BJ (cell line): ENCODE measurements around the gene PRR36. TPM values are rescaled to one million over a fixed set of nuclear protein-coding genes. Genes with fewer than 3 reads are reported as not detected.
"Not testable (repeated sequence)": the region's sequence is repeated elsewhere in the genome, so short reads cannot be mapped to it uniquely, and the experiment has no call there.

Source experiments
- CTCF ChIA-PET: fragments of 350-600 bp; formaldehyde crosslinking; extraction: SDS; loops from one replicate; lab custom pipeline; 2021; ENCODE audit warnings: antibody characterized with exemption, inconsistent platforms; lab: Yijun Ruan, JAX
- POLR2A ChIA-PET: fragments of 300-600 bp; sonication (Branson Sonifier 250); formaldehyde crosslinking; extraction: SDS; loops from one replicate; lab custom pipeline; 2021; ENCODE audit warnings: antibody characterized with exemption; lab: Charles Lee
- DNase-seq: peaks from one replicate; pipeline ENCODE4 v3.0.0-alpha.2; 2011; ENCODE audit warnings: low read depth
- H3K27me3 ChIP-seq: 2 replicates; pipeline ENCODE4 v1.6.0; 2011; ENCODE audit warnings: low read length; ENCODE audit not compliant: control insufficient read depth, insufficient read depth
- H3K36me3 ChIP-seq: 2 replicates; pipeline ENCODE4 v1.5.1; 2011; ENCODE audit warnings: low read length; ENCODE audit not compliant: control insufficient read depth, insufficient read depth
- H3K4me3 ChIP-seq: 2 replicates; pipeline ENCODE4 v1.5.1; 2011; ENCODE audit warnings: low read depth, mild to moderate bottlenecking, control low read depth, low read length
- CTCF ChIP-seq: IDR thresholded peaks from 2 replicates; pipeline ENCODE4 v1.5.1; 2011; ENCODE audit warnings: low read depth, mild to moderate bottlenecking, control low read depth, inconsistent platforms, low read length, moderate library complexity; ENCODE audit not compliant: insufficient read depth
- polyA plus RNA-seq: library from polyadenylated mRNA; depleted of rRNA; stranded (reverse); fragments of >200 nt; gene quantifications from 2 replicates; pipeline ENCODE4 v1.2.3, GENCODE V29; 2011

Gene PRR36
- polyA plus RNA-seq, 1 experiment: not detected

GRCh38 chr19:7895565-7895964, 21.4 kb upstream of the PRR36 start:
- ChIA-PET CTCF (no interaction called here), POLR2A (no interaction called here)
- H3K4me3 ChIP-seq: no peak overlapping the region
- H3K27me3 ChIP-seq: no peaks in the 10 kb centered on the region
- peaks cover 4% of the 10 kb centered on the region for H3K36me3 ChIP-seq
- DNase-seq: no peak
- no peak for TF ChIP-seq CTCF

GRCh38 chr19:7894612-7895309, 20.6 kb upstream of the PRR36 start:
- POLR2A ChIA-PET: no interaction called here
- Histone ChIP-seq H3K4me3 (no peak overlapping the region), H3K27me3 (no peaks in the 10 kb centered on the region), H3K36me3 (no peaks in the 10 kb centered on the region; the same call in 1 of the 2 replicates)
- TF ChIP-seq CTCF: no peak
- CTCF ChIA-PET: interaction anchor here (1.1 to 1.8 kb wide), 2 partner anchors 9 to 26 kb away, joined by 3 to 8 read pairs; partner anchors contain the start of gene MAP2K7
- no peak for DNase-seq

GRCh38 chr19:7893362-7894101, 19.3 kb upstream of the PRR36 start:
- H3K36me3 ChIP-seq, DNase-seq, H3K27me3 ChIP-seq, POLR2A ChIA-PET, H3K4me3 ChIP-seq: not testable (repeated sequence)
- CTCF ChIA-PET: interaction anchor here (1.8 kb wide), 1 partner anchor 25 kb away, joined by 8 read pairs; no protein-coding TSS in a partner anchor

- TF ChIP-seq CTCF: no peak
- H3K36me3 ChIP-seq: no peaks in the 10 kb centered on the region
- no peak for DNase-seq
- peak overlapping the region; percentile 88 for H3K4me3 ChIP-seq
- CTCF ChIA-PET: interaction anchor here (1.0 kb wide), 1 partner anchor 35 kb away, joined by 4 read pairs; no protein-coding TSS in a partner anchor
- H3K27me3 ChIP-seq: no peaks in the 10 kb centered on the region
- POLR2A ChIA-PET: no interaction called here
Observed at GRCh38 chr19:7888826-7889217, 14.6 kb upstream of the PRR36 start.

- Histone ChIP-seq H3K36me3 (no peaks in the 10 kb centered on the region), H3K4me3 (peak within 1 kb of the TSS; percentile 88), H3K27me3 (no peaks in the 10 kb centered on the region)
- DNase-seq: no peak
- CTCF ChIA-PET: interaction anchor here (1.0 to 5.8 kb wide), 3 partner anchors 15 to 35 kb away, joined by 4 to 24 read pairs (median 5); partner anchors contain the start of gene MAP2K7
- POLR2A ChIA-PET: interaction anchor here (0.6 kb wide), 1 partner anchor 19 kb away, joined by 4 read pairs; no protein-coding TSS in a partner anchor
- no peak for TF ChIP-seq CTCF
Observed at GRCh38 chr19:7888145-7888825, 14.1 kb upstream of the PRR36 start, which contains the start of gene LRRC8E. TSS of gene LRRC8E (plus strand) at chr19:7888510. CDS start at chr19:7895604, 7,094 bp downstream.
